Hippocampal formation (tissue), 2 donors: ENCODE data around the gene FKBP1A.

Experiments
- DNase-seq, 2 donors: peaks; one replicate each; lab custom pipeline; 2025; lab: John Stamatoyannopoulos, UW

FKBP1A gene

GRCh38 chr20:1331801-1332453 is 60.9 kb downstream of the FKBP1A start:
- no peak for DNase-seq

- DNase-seq = no peak
Observed at GRCh38 chr20:1331101-1331500, 61.8 kb downstream of the FKBP1A start.

GRCh38 chr20:1330075-1330830 is 62.6 kb downstream of the FKBP1A start:
- no peak for DNase-seq

- DNase-seq = no peak
Observed at GRCh38 chr20:1328680-1329330, 64.0 kb downstream of the FKBP1A start, which contains the start of gene SDCBP2. SDCBP2 (minus strand) TSS chr20:1329139; CDS start chr20:1320416, 8,723 bp downstream.

- DNase-seq = no peak
Observed at GRCh38 chr20:1327827-1328679, 64.8 kb downstream of the FKBP1A start.

- DNase-seq = no peak
Observed at GRCh38 chr20:1327241-1327653, 65.6 kb downstream of the FKBP1A start.

- DNase-seq = no peak
Observed at GRCh38 chr20:1326031-1326930, 66.6 kb downstream of the FKBP1A start.

- peak; percentile 89 to 93 for DNase-seq
Observed at GRCh38 chr20:1325173-1326030, 67.5 kb downstream of the FKBP1A start.

GRCh38 chr20:1324598-1325172 is 68.2 kb downstream of the FKBP1A start:
- DNase-seq = no peak

- DNase-seq = no peak
Observed at GRCh38 chr20:1323830-1324597, 68.8 kb downstream of the FKBP1A start.

GRCh38 chr20:1323256-1323655 is 69.6 kb downstream of the FKBP1A start:
- no peak for DNase-seq

GRCh38 chr20:1322511-1323245 is 70.2 kb downstream of the FKBP1A start:
- no peak for DNase-seq

- no peak for DNase-seq
Observed at GRCh38 chr20:1321654-1321939, 71.3 kb downstream of the FKBP1A start.

GRCh38 chr20:1320902-1321653 is 71.8 kb downstream of the FKBP1A start:
- no peak for DNase-seq

- DNase-seq = no peak
Observed at GRCh38 chr20:1320016-1320415, 72.8 kb downstream of the FKBP1A start.

GRCh38 chr20:1319462-1319861 is 73.4 kb downstream of the FKBP1A start:
- DNase-seq = no peak

GRCh38 chr20:1319051-1319450 is 73.8 kb downstream of the FKBP1A start:
- DNase-seq = no peak
